Stimulated activated CD8-positive, alpha-beta memory T cell treated with anti-CD3 and anti-CD28 coated beads, Interleukin-15, amount 100 ng/mL, for 24 hours (primary cell): Measurements from ENCODE around the gene PABPC1L.

ENCODE experiments used
- DNase-seq: peaks from one replicate; pipeline ENCODE4 v3.0.0-alpha.2; 2020; ENCODE audit warnings: low read depth

PABPC1L gene

GRCh38 chr20:44966030-44966961, 56.4 kb downstream of the PABPC1L start, which contains the start of gene STK4:
Gene STK4 (plus strand): TSS chr20:44966512. CDS start chr20:44966569, 57 bp downstream.
- DNase-seq, result peak; percentile 94

DNA sequence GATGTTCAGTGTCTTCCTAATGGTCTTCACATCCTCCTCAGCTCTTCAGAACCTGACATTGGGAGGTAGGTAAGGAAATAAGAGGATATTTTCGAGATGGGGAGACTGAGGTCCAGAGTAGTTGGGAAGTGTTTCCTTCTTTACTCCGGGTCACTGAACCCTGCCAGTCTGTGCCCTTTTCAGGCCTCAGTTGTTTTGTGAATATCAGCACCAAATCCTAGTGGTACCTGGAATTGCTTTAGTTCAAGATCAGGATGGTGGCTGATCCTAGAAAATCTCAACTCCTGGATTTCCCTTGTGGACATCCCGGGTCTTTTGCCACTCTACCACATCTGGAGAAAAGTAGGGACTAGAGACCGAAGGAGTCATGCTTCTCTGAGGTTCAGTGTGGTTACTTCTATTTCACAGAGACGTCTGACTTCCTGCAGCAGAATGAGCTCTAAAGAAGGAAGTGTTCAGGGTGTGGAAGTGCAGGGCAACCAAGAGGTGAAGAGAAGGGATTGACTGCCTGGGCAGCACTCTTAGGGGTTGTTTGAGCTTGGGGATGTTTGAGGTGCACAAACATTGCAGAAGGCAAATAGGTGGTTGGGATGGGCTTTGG, 57.4 kb downstream of the PABPC1L start:
- DNase-seq, result no peak

- DNase-seq, result no peak
These were observed 59.5 kb downstream of the PABPC1L start for GRCh38 chr20:44969300-44969894.

GRCh38 chr20:44970243-44970757, 60.4 kb downstream of the PABPC1L start:
- no peak for DNase-seq

DNA sequence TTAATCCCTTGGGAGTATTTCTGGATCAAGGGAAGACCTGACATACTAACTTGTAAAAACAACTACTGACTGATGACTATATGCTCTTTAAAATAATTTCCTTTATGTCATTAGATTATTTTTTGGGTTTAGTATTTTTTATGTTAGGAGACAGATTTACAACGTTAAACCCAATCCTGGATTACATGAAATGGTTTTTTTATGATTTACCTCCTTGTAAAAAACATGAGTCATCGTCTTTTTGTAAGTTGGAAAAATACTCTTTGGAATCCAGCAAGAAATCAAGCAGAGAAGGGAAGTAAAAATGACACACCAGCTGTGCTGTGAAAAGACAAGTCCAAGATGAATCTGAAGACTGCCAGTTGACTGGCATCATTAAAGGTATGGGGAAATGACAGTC, 63.2 kb downstream of the PABPC1L start:
- DNase-seq, result no peak

DNA sequence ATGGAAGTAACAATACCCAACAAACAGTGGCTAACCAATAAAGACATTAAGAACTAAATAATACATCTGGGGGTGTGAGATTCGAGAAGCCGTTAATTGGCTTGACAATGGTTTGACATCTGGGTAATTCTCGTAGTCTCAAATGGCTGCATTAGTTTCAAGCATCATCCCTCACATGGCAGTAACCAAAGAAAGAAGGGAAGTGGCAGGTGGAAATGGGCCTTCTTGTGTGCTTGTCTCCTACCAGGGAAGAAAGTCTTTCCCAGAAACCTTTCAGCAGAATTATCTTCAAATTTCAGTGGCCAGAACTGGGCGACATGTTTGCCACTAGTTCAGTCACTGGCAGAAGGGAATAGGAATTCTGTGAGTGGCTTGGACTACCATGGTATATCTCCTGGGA, 66.8 kb downstream of the PABPC1L start:
- DNase-seq, result no peak

DNA sequence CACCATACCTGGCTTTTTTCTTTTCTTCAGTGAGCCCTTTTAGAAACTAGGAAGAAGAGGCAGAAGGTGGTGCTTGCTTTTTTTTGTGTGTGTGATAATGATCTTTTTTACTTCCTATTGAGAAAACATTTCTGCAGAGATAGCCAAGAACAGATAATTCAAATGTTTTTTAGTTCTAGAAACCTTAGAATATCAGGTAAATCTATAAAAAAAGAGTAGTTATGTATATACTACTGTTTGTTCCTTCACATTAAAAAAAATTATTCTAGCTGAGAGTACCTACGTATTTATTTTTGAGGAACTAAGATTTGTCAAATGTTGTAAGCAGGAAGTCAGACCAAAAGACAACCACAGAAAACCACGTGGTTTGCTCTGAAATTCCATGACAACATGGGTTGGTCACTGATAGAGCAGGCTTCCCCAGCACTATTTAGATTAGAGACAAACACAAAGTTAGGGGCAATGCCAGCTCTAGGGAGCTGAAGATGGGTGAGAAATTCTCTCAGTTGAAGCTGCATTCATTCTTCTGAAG, 69.3 kb downstream of the PABPC1L start:
- DNase-seq, result no peak

DNA sequence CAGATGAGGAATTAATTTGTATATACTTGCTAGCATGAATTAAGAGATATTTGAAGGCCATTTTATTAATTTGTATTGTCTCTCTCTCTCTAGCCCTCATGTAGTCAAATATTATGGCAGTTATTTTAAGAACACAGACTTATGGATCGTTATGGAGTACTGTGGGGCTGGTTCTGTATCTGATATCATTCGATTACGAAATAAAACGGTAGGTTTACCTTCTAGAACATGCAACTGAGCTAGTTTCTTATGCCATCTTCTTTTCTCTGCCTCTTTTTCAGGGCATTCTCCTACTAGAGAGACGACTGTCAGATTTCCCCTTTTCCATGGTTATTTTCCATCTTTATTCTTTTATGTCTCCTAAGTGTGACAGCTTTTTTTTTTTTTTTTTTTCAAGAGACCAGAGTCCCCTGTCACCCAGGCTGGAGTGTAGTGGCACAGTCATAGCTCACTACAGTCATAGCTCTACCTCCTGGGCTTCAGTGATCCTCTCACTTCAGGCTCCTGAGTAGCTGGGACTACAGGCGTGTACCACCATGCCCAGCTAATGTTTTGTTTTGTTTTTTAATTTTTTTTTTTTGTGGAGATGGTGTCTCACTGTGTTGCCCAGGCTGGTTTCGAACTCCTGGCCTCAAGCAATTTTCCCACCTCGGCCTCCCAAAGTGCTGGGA, 72.0 kb downstream of the PABPC1L start:
- no peak for DNase-seq

GRCh38 chr20:44983093-44983674, 73.3 kb downstream of the PABPC1L start:
- DNase-seq, result no peak

- no peak for DNase-seq
These were observed 78.8 kb downstream of the PABPC1L start for GRCh38 chr20:44988631-44989171.
